CD4-positive, alpha-beta T cell (primary cell): ENCODE measurements around the gene PLK3. TPM values are rescaled to one million over a fixed set of nuclear protein-coding genes. Genes with fewer than 3 reads are reported as not detected.

Source experiments
- ATAC-seq: fragments of 200-7000 bp; cut with Tn5 transposase; one replicate; pipeline ENCODE4 v1.10.0; 2022; ENCODE audit warnings: mild to moderate bottlenecking; ENCODE audit not compliant: poor library complexity
- CTCF ChIA-PET: fragments of 350-600 bp; sonication (Branson Sonifier 250); formaldehyde crosslinking; loops from one replicate; lab custom pipeline; 2021; ENCODE audit warnings: antibody characterized with exemption, inconsistent platforms; lab: Charles Lee
- POLR2A ChIA-PET: fragments of 350-600 bp; sonication (Branson Sonifier 250); formaldehyde crosslinking; loops from one replicate; lab custom pipeline; 2021; ENCODE audit warnings: antibody characterized with exemption, inconsistent platforms; lab: Charles Lee
- DNase-seq, 14 experiments: peaks; one replicate each; pipeline ENCODE4 v3.0.0-alpha.2; 2013 to 2020; ENCODE audit warnings: mixed read lengths in 2 of 14
- H3K27ac ChIP-seq, 2 donors: one replicate each; pipeline versions ENCODE4 v1.5.1 to v1.7.0; 2013; ENCODE audit warnings: low read length in 2 of 2, low read depth in 1 of 2, mild to moderate bottlenecking in 1 of 2
- H3K27me3 ChIP-seq, 2 experiments: 1 replicate in 1 of 2; 2 replicates in 1 of 2; pipeline versions ENCODE4 v1.6.1 to v1.7.0; 2013; ENCODE audit warnings: low read length in 2 of 2, control low read depth in 1 of 2, mild to moderate bottlenecking in 1 of 2, moderate library complexity in 1 of 2; ENCODE audit not compliant: insufficient read depth in 2 of 2, control insufficient read depth in 1 of 2
- H3K36me3 ChIP-seq: one replicate; pipeline ENCODE4 v1.6.1; 2013; ENCODE audit warnings: low read length, control low read depth; ENCODE audit not compliant: insufficient read depth
- H3K4me1 ChIP-seq: one replicate; pipeline ENCODE4 v1.6.1; 2013; ENCODE audit warnings: low read length, control low read depth; ENCODE audit not compliant: insufficient read depth
- H3K4me3 ChIP-seq: one replicate; pipeline ENCODE4 v1.5.1; 2013; ENCODE audit warnings: mild to moderate bottlenecking, low read length, moderate library complexity
- H3K9me3 ChIP-seq, 2 experiments: 1 replicate in 1 of 2; 2 replicates in 1 of 2; pipeline versions ENCODE4 v1.6.1 to v1.7.0; 2013; ENCODE audit warnings: low read length in 2 of 2, mild to moderate bottlenecking in 2 of 2, control low read depth in 1 of 2, moderate library complexity in 1 of 2; ENCODE audit not compliant: control insufficient read depth in 1 of 2, insufficient read depth in 1 of 2
- H3K27ac Mint-ChIP-seq: one replicate; pipeline ENCODE4 v1.8.0; 2020; ENCODE audit warnings: mixed read lengths
- H3K27me3 Mint-ChIP-seq: one replicate; pipeline ENCODE4 v1.8.0; 2021; ENCODE audit warnings: mixed read lengths
- H3K36me3 Mint-ChIP-seq: one replicate; pipeline ENCODE4 v1.8.0; 2021; ENCODE audit warnings: low read depth, mixed read lengths
- H3K4me1 Mint-ChIP-seq: one replicate; pipeline ENCODE4 v1.8.0; 2021; ENCODE audit warnings: low read depth, mixed read lengths
- H3K4me3 Mint-ChIP-seq: one replicate; pipeline ENCODE4 v1.8.0; 2020; ENCODE audit warnings: mild to moderate bottlenecking, mixed read lengths
- H3K9me3 Mint-ChIP-seq: one replicate; pipeline ENCODE4 v1.8.0; 2020; ENCODE audit warnings: mixed read lengths
- CTCF ChIP-seq: fragments of 200-600 bp; IDR thresholded peaks from one replicate; pipeline ENCODE4 v1.8.0; 2022; ENCODE audit warnings: antibody characterized with exemption, mild to moderate bottlenecking
- intact Hi-C, 2 experiments: fragments of 100-400 bp; cut with DNase I in 1 of 2; cut with micrococcal nuclease in 1 of 2; formaldehyde crosslinking; loops; one replicate each; pipeline versions ENCODE4 v1.15.1 to v1.9.0; 2023 to 2025; cut with DNase I, micrococcal nuclease
- total RNA-seq, 174 experiments: library from RNA in 2 of 174; stranded (reverse) in 2 of 174; gene quantifications; one replicate each; pipeline ENCODE4 v1.2.3 and lab custom pipeline; 2021 to 2026

Gene PLK3
- total RNA-seq, 2 experiments from 2014 or later: 794 TPM

- H3K9me3 ChIP-seq: no peaks in the 10 kb centered on the region
- no peak for DNase-seq
- CTCF ChIA-PET: interaction anchor here (0.6 to 3.6 kb wide), 9 partner anchors 8 to 226 kb away, joined by 3 to 20 read pairs (median 5); partner anchors contain the start of genes EIF2B3, HECTD3, PLK3 and RNU5D-1
- Mint-ChIP-seq H3K27me3 (no peaks in the 10 kb centered on the region), H3K9me3 (no peaks in the 10 kb centered on the region), H3K27ac (peak overlapping the region; percentile 53), H3K36me3 (peaks cover 17% of the 10 kb centered on the region), H3K4me1 (peaks cover 31% of the 10 kb centered on the region), H3K4me3 (peak overlapping the region; percentile 86)
- ATAC-seq: no peak
- H3K36me3 ChIP-seq: peaks cover 18% of the 10 kb centered on the region
- peaks cover 35% of the 10 kb centered on the region for H3K4me1 ChIP-seq
- POLR2A ChIA-PET: interaction anchor here (1.3 to 5.6 kb wide), 11 partner anchors 9 to 555 kb away, joined by 3 to 61 read pairs (median 9); partner anchors contain the start of genes BTBD19, DYNLT4, HECTD3 and MUTYH
- intact Hi-C loops: loop anchor here in 1 of 2 experiments (5.0 kb wide), 3 partner anchors 37 to 517 kb away; no protein-coding TSS in a partner anchor
- no peak overlapping the region for H3K4me3 ChIP-seq
- TF ChIP-seq CTCF: no peak
- H3K27ac ChIP-seq: no peak overlapping the region
- H3K27me3 ChIP-seq: no peaks in the 10 kb centered on the region
Measured at GRCh38 chr1:44785029-44785380, 15.2 kb upstream of the PLK3 start.

DNA sequence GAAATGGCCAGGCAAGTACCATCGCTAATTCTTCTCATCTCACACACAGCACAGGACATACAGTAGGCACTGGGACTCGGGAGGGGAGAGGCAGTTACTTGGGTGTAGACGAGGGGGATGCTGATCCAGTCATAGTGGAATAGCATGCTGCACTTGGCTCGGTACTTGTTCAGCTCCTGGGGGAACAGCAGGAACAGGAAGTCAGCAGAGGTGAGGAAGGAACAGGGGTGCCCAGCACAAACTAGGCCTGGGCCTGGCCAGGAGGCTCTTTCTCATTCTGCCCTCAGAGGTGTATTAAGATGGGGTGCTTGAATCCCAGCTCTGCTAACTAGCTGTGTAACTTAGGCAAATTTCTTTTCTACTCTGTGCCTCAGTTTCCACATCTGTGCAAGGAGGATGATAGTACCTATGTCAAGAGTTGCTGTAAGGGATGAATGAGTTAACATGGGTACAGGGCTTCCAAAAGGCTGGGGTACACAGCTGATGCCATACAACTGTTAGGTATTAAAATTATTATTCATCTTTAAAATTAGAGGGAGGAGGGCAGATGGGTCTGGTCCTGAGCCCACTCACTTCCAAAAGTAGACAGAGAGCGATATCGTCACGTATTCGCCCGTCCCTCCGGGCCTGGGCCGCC lies 14.6 kb upstream of the PLK3 start:
- Mint-ChIP-seq H3K9me3 (no peaks in the 10 kb centered on the region), H3K27ac (peak overlapping the region; percentile 53), H3K4me3 (peak overlapping the region; percentile 86), H3K27me3 (no peaks in the 10 kb centered on the region), H3K4me1 (peaks cover 31% of the 10 kb centered on the region), H3K36me3 (peaks cover 11% of the 10 kb centered on the region)
- TF ChIP-seq CTCF: no peak
- DNase-seq (peak in 2 of 14 experiments; percentile 20 to 29), ATAC-seq (no peak)
- ChIA-PET POLR2A (interaction anchor here (0.9 to 5.6 kb wide), 12 partner anchors 10 to 226 kb away, joined by 3 to 61 read pairs (median 8); partner anchors contain the start of genes BTBD19, DYNLT4, HECTD3 and PLK3), CTCF (interaction anchor here (0.6 to 3.6 kb wide), 9 partner anchors 10 to 225 kb away, joined by 3 to 20 read pairs (median 5); partner anchors contain the start of genes EIF2B3, HECTD3, PLK3 and RNU5D-1)
- peaks cover 13% of the 10 kb centered on the region for H3K36me3 ChIP-seq
- peak overlapping the region in 1 of 2 donors; percentile 4 for H3K27ac ChIP-seq
- H3K4me3 ChIP-seq: peak overlapping the region; percentile 58
- H3K27me3 ChIP-seq: no peaks in the 10 kb centered on the region
- H3K4me1 ChIP-seq: peaks cover 35% of the 10 kb centered on the region
- intact Hi-C loops: loop anchor here (2.0 to 5.0 kb wide), 5 partner anchors 15 to 517 kb away; partner anchors contain the start of gene PLK3 (in 1 of the 2)
- H3K9me3 ChIP-seq: no peaks in the 10 kb centered on the region

GRCh38 chr1:44786138-44786840 lies 13.9 kb upstream of the PLK3 start:
- TF ChIP-seq CTCF: peak; percentile 99
- H3K27ac ChIP-seq: peak overlapping the region; percentile 4 to 37
- H3K4me3 Mint-ChIP-seq: peak overlapping the region; percentile 86
- no peaks in the 10 kb centered on the region for H3K27me3 Mint-ChIP-seq
- intact Hi-C loops: loop anchor here (2.0 to 5.0 kb wide), 5 partner anchors 15 to 516 kb away; partner anchors contain the start of gene PLK3 (in 1 of the 2)
- CTCF ChIA-PET: interaction anchor here (0.8 to 3.6 kb wide), 8 partner anchors 11 to 225 kb away, joined by 3 to 20 read pairs (median 6); partner anchors contain the start of genes EIF2B3, HECTD3, PLK3 and RNU5D-1
- ATAC-seq (peak; percentile 84), DNase-seq (peak; percentile 64 to 89 (median 74))
- no peaks in the 10 kb centered on the region for H3K9me3 ChIP-seq
- peaks cover 31% of the 10 kb centered on the region for H3K4me1 Mint-ChIP-seq
- peak overlapping the region; percentile 58 for H3K4me3 ChIP-seq
- H3K27ac Mint-ChIP-seq: peak overlapping the region; percentile 53
- POLR2A ChIA-PET: interaction anchor here (0.9 to 5.6 kb wide), 12 partner anchors 10 to 225 kb away, joined by 3 to 61 read pairs (median 6); partner anchors contain the start of genes BTBD19, DYNLT4, HECTD3 and PLK3
- peaks cover 35% of the 10 kb centered on the region for H3K4me1 ChIP-seq
- peaks cover 6% of the 10 kb centered on the region for H3K36me3 ChIP-seq
- H3K9me3 Mint-ChIP-seq: no peaks in the 10 kb centered on the region
- peaks cover 4% of the 10 kb centered on the region for H3K36me3 Mint-ChIP-seq
- no peaks in the 10 kb centered on the region for H3K27me3 ChIP-seq
